Colonic mucosa (tissue), 4 donors: Measurements from ENCODE around the gene RASGRF2. TPM values are rescaled to one million over a fixed set of nuclear protein-coding genes. Genes with fewer than 3 reads are reported as not detected.

Experiments used
- DNase-seq: peaks from one replicate; pipeline ENCODE4 v3.0.0-alpha.2; 2020
- H3K27ac ChIP-seq: fragments of 200-600 bp; one replicate; pipeline ENCODE4 v1.8.0; 2021
- H3K27me3 ChIP-seq: fragments of 200-600 bp; one replicate; pipeline ENCODE4 v1.8.0; 2021
- H3K36me3 ChIP-seq: fragments of 200-600 bp; one replicate; pipeline ENCODE4 v1.8.0; 2021
- H3K4me1 ChIP-seq: fragments of 200-600 bp; one replicate; pipeline ENCODE4 v1.8.0; 2021; ENCODE audit warnings: mild to moderate bottlenecking
- H3K4me3 ChIP-seq: fragments of 200-600 bp; one replicate; pipeline ENCODE4 v1.8.0; 2021
- H3K9ac ChIP-seq, 2 donors: one replicate each; pipeline ENCODE4 v1.7.0; 2013; ENCODE audit warnings: control low read depth in 2 of 2, low read depth in 2 of 2, low read length in 2 of 2
- H3K9me3 ChIP-seq: fragments of 200-600 bp; one replicate; pipeline ENCODE4 v1.8.0; 2021
- intact Hi-C: fragments of 100-400 bp; cut with DNase I; formaldehyde crosslinking; loops from one replicate; pipeline ENCODE4 v1.14.1; 2022
- total RNA-seq, 2 donors: library from RNA; stranded (reverse); fragmentation: NEBNext Ultra II Directional in 1 of 2; extraction: Animal tissue kit (Norgen Biotek cat#: 25700) in 1 of 2; gene quantifications; one replicate each; pipeline ENCODE4 v1.2.1, GENCODE V29; 2021
- TF ChIP-seq, protein P1 (sequence below): fragments of 200-600 bp; IDR thresholded peaks from one replicate; pipeline ENCODE4 v1.8.0; 2022; ENCODE audit warnings: antibody characterized with exemption, mild to moderate bottlenecking
- donor health status: healthy.
- donor health status: DM: no; HTN: no; CAD: no.
- donor health status: DM: no; HTN: no; CAD: no.

Gene RASGRF2
- total RNA-seq, 2 donors from 2014 or later, result 2.8 to 3.5 TPM

DNA sequence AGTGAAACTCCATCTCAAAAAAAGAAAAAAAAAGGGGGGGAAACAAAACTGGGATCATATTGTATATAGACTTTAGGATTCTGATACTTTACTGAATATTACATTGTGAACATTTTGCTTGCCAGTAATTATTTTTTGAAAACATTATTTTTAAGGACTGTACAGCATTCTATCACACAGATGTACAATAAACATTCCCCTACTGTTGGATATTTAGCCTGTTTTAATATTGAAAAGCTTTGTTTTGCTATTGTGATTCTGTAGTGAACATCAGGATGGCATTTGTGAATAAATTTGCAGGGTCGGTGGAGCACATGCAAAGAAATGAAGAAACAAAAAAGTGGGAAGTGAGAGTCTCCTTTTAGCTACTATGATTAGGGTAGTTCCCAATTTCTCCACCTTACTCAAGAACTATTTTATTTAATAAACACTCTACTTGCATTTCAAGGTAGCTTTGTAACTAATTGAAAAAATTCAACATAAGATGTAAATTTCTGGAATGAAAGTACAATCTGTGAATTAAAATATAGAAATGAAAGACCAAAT, 18.7 kb downstream of the RASGRF2 start:
- TF ChIP-seq, protein P1, sequence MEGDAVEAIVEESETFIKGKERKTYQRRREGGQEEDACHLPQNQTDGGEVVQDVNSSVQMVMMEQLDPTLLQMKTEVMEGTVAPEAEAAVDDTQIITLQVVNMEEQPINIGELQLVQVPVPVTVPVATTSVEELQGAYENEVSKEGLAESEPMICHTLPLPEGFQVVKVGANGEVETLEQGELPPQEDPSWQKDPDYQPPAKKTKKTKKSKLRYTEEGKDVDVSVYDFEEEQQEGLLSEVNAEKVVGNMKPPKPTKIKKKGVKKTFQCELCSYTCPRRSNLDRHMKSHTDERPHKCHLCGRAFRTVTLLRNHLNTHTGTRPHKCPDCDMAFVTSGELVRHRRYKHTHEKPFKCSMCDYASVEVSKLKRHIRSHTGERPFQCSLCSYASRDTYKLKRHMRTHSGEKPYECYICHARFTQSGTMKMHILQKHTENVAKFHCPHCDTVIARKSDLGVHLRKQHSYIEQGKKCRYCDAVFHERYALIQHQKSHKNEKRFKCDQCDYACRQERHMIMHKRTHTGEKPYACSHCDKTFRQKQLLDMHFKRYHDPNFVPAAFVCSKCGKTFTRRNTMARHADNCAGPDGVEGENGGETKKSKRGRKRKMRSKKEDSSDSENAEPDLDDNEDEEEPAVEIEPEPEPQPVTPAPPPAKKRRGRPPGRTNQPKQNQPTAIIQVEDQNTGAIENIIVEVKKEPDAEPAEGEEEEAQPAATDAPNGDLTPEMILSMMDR, result no peak
- Histone ChIP-seq H3K4me1 (no peaks in the 10 kb centered on the region), H3K27me3 (no peaks in the 10 kb centered on the region), H3K36me3 (no peaks in the 10 kb centered on the region), H3K4me3 (no peak overlapping the region), H3K9ac (no peak overlapping the region), H3K9me3 (no peaks in the 10 kb centered on the region), H3K27ac (no peak overlapping the region)
- DNase-seq, result no peak
- intact Hi-C loops, result no loop called here

DNA sequence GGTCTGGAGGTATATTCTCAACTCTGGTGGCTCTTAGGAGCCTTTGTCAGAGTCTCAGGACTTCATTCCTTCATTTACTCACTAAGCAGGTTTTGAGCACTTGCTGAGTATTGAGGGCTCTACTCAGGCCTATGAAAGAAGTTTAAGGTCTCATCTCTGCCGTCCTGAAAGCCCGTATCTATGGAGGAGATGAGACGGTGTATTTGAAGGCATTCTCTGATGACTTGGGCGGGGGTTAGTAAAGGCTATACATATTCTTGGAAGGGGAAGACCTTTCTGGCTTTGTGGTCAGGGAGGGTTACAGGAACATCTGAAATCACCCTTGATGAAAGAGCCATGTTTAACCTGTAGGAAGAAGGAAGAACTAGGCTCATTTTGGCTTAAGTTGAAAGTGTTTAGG, 21.9 kb downstream of the RASGRF2 start:
- Histone ChIP-seq H3K4me1 (no peaks in the 10 kb centered on the region), H3K4me3 (no peak overlapping the region), H3K27me3 (no peaks in the 10 kb centered on the region), H3K36me3 (no peaks in the 10 kb centered on the region), H3K27ac (no peak overlapping the region), H3K9me3 (no peaks in the 10 kb centered on the region), H3K9ac (no peak overlapping the region)
- TF ChIP-seq, protein P1, result no peak
- intact Hi-C loops, result no loop called here
- no peak for DNase-seq

DNA sequence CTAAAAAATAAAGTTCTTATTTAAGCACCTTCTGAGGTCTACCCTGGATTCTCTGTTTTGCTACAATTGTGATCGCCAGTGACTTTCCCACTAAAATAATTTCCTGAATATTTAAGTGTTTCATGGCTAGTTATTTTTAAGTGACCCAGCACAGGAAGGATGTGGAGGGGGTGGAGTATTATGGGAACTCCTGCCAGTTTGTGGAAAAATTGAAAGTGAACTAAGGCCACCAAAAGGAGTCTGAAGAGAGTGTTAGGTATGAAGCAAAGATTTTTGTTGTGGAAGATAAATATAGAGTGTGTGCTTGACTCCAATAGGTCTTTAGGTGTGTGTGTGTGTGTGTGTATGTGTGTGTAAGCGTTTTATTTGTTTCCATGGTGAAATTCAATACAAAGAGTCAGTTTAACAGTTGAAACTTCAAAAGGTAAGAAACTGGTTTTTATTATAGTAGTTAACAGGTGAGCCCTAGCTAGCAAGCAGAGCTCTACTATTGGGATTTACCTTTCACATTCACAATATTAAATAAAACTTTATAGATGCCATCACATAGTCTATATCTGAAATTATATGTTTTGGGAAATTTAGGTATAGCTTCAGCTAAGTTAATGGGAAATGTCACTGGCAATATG, 25.6 kb downstream of the RASGRF2 start:
- intact Hi-C loops, result no loop called here
- no peaks in the 10 kb centered on the region for H3K9me3 ChIP-seq
- H3K4me3 ChIP-seq, result no peak overlapping the region
- no peak for DNase-seq
- no peaks in the 10 kb centered on the region for H3K4me1 ChIP-seq
- TF ChIP-seq, protein P1, result no peak
- H3K36me3 ChIP-seq, result no peaks in the 10 kb centered on the region
- H3K9ac ChIP-seq, result no peak overlapping the region
- no peaks in the 10 kb centered on the region for H3K27me3 ChIP-seq
- no peak overlapping the region for H3K27ac ChIP-seq

DNA sequence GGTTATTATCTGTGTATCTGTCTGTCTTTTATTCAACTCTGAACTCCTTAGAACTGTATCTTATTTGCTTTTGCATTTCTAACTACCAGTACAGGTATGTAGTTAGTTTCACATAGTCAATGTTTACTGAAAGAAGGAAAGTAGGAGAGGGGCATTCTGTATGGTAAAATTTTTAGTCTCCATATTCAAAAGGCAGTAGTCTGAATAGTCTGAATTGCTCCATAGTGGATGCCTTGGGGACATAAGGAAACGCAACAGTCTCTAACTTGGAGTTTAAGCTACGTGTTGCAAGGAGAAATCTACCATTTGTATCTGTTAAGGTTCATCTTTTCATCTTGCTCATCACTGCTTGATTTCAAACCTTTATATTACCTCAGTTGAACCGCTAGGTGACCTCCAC, 26.2 kb downstream of the RASGRF2 start:
- TF ChIP-seq, protein P1, result no peak
- DNase-seq, result no peak
- H3K9me3 ChIP-seq, result no peaks in the 10 kb centered on the region
- no peak overlapping the region for H3K9ac ChIP-seq
- no peaks in the 10 kb centered on the region for H3K27me3 ChIP-seq
- no peak overlapping the region for H3K27ac ChIP-seq
- H3K4me1 ChIP-seq, result no peaks in the 10 kb centered on the region
- no peaks in the 10 kb centered on the region for H3K36me3 ChIP-seq
- no peak overlapping the region for H3K4me3 ChIP-seq
- intact Hi-C loops, result no loop called here

DNA sequence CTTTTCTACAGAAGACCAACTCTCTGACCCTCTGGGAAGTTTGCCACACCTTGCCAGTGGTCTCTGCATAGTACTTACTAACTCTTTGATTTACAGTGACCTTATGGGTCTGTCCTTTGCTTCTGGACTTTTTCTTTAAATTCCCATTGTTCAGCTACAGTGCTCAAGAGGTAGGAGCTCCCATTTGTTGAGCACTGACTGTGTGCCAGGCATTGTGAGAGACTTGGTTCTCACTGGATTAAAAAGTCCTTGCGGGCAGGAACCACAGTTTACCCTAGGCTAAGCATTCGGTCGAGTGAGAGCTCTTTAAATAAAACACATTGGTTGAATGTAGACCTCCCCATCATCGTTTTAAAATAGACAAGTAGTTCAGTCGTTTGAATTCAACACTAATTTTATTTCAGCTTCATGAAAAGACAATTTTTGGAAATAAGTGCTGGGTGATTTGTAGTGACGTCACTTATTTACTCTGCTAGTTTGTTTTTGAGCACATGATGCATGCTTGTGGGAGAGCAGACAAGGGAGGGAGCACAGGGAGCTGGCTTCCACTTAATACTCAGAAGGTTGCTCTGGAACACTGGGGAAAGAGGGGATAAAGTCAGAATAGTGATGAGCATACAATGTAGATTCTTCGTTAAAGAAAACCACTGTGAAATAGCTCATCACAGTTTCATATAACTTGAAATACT, 27.1 kb downstream of the RASGRF2 start:
- Histone ChIP-seq H3K4me3 (no peak overlapping the region), H3K27me3 (no peaks in the 10 kb centered on the region), H3K9me3 (no peaks in the 10 kb centered on the region), H3K4me1 (no peaks in the 10 kb centered on the region), H3K27ac (no peak overlapping the region), H3K36me3 (no peaks in the 10 kb centered on the region), H3K9ac (no peak overlapping the region)
- TF ChIP-seq, protein P1, result no peak
- no peak for DNase-seq
- intact Hi-C loops, result no loop called here
